Endothelial cell of umbilical vein (primary cell): ENCODE measurements around the gene EYS. TPM values are rescaled to one million over a fixed set of nuclear protein-coding genes. Genes with fewer than 3 reads are reported as not detected.

ENCODE experiments used
- BruUV-seq: library from RNA; stranded (reverse); fragments of 400-500 nt; replicated peaks from 2 replicates; lab custom pipeline; 2021; lab: Mats Ljungman, UMichigan
- CTCF ChIA-PET: fragments of 300-600, 350-600 bp; sonication (Branson Sonifier 250); formaldehyde crosslinking; loops from one replicate; lab custom pipeline; 2021; ENCODE audit warnings: antibody characterized with exemption, inconsistent platforms; lab: Charles Lee
- POLR2A ChIA-PET: fragments of 300-600, 350-600 bp; sonication (Branson Sonifier 250); formaldehyde crosslinking; loops from one replicate; lab custom pipeline; 2021; ENCODE audit warnings: antibody characterized with exemption, inconsistent platforms; lab: Charles Lee
- DNase-seq: peaks from one replicate; pipeline ENCODE4 v3.0.0-alpha.2; 2011; ENCODE audit warnings: low read depth, low spot score
- FAIRE-seq: peaks from 2 replicates; lab custom pipeline; 2011; peaks lifted over from hg19 to GRCh38; lab: Jason Lieb, UNC
- H2AFZ ChIP-seq: 2 replicates; pipeline ENCODE4 v1.6.0; 2012; ENCODE audit warnings: low read depth, low read length, control low read depth, inconsistent platforms
- H3K27ac ChIP-seq: 2 replicates; pipeline ENCODE4 v1.5.1; 2011; ENCODE audit warnings: low read depth, mild to moderate bottlenecking, control low read depth, low read length, moderate library complexity; ENCODE audit not compliant: insufficient read depth
- H3K27me3 ChIP-seq, 2 experiments: 2 replicates each; pipeline versions ENCODE4 v1.6.0 to v1.6.1; 2011; ENCODE audit warnings: low read length in 2 of 2, mixed read lengths in 1 of 2; ENCODE audit not compliant: control insufficient read depth in 2 of 2, insufficient read depth in 2 of 2
- H3K36me3 ChIP-seq, 2 experiments: 2 replicates in 1 of 2; 3 replicates in 1 of 2; pipeline ENCODE4 v1.5.1; 2011; ENCODE audit warnings: low read length in 2 of 2, mild to moderate bottlenecking in 1 of 2, moderate library complexity in 1 of 2; ENCODE audit not compliant: control insufficient read depth in 2 of 2, insufficient read depth in 2 of 2; ENCODE audit errors: extremely low read depth in 1 of 2
- H3K4me1 ChIP-seq: 3 replicates; pipeline ENCODE4 v1.5.1; 2011; ENCODE audit warnings: mild to moderate bottlenecking, low read length; ENCODE audit not compliant: control insufficient read depth, insufficient read depth; ENCODE audit errors: extremely low read depth
- H3K4me2 ChIP-seq: 2 replicates; pipeline ENCODE4 v1.6.1; 2011; ENCODE audit warnings: low read length, control low read depth, mixed read lengths; ENCODE audit not compliant: insufficient read depth
- H3K4me3 ChIP-seq, 3 experiments: fragments of 200-600 bp in 1 of 3; sonication (generic), shearing (Covaris generic) in 1 of 3; replicated peaks in 1 of 3; 2 replicates each; pipeline ENCODE4 v1.5.1; 2011 to 2016; ENCODE audit warnings: control low read depth in 3 of 3, low read length in 3 of 3, mild to moderate bottlenecking in 2 of 3, inconsistent platforms in 1 of 3, low read depth in 1 of 3, moderate library complexity in 1 of 3; ENCODE audit not compliant: insufficient read depth in 1 of 3
- H3K79me2 ChIP-seq: 2 replicates; pipeline ENCODE4 v1.6.0; 2012; ENCODE audit warnings: low read length, inconsistent platforms; ENCODE audit not compliant: control insufficient read depth, insufficient read depth
- H3K9ac ChIP-seq: replicated peaks from 2 replicates; pipeline ENCODE3; 2011; ENCODE audit warnings: low read length, control low read depth; ENCODE audit not compliant: insufficient read depth; ENCODE audit errors: extremely low read depth
- H3K9me1 ChIP-seq: replicated peaks from 3 replicates; pipeline ENCODE4 v1.6.0; 2011; ENCODE audit warnings: mild to moderate bottlenecking, low read length; ENCODE audit not compliant: control insufficient read depth, insufficient read depth; ENCODE audit errors: extremely low read depth
- H3K9me3 ChIP-seq: replicated peaks from 2 replicates; pipeline ENCODE4 v1.5.1; 2012; ENCODE audit warnings: low read length, inconsistent platforms; ENCODE audit not compliant: control insufficient read depth, insufficient read depth
- H4K20me1 ChIP-seq: replicated peaks from 2 replicates; pipeline ENCODE3; 2011; ENCODE audit warnings: mild to moderate bottlenecking, low read length; ENCODE audit not compliant: control insufficient read depth, insufficient read depth; ENCODE audit errors: extremely low read depth
- CTCF ChIP-seq, 2 donors: IDR thresholded peaks; 1 replicate in 1 of 2; 2 replicates in 1 of 2; pipeline ENCODE4 v1.5.1; 2011; ENCODE audit warnings: low read length in 2 of 2, mild to moderate bottlenecking in 2 of 2, moderate library complexity in 2 of 2, control low read depth in 1 of 2, inconsistent platforms in 1 of 2, low read depth in 1 of 2; ENCODE audit not compliant: insufficient read depth in 1 of 2; ENCODE audit errors: extremely low read depth in 1 of 2
- EZH2 ChIP-seq: IDR thresholded peaks from 2 replicates; pipeline ENCODE4 v1.6.1; 2012; ENCODE audit warnings: borderline replicate concordance, low read depth, mild to moderate bottlenecking, moderate library complexity, low read length, inconsistent platforms; ENCODE audit not compliant: severe bottlenecking
- FOS ChIP-seq: IDR thresholded peaks from 2 replicates; pipeline ENCODE4 v1.6.1; 2011; ENCODE audit warnings: mild to moderate bottlenecking, low read length, moderate library complexity, borderline replicate concordance; ENCODE audit not compliant: insufficient read depth
- GATA2 ChIP-seq: IDR thresholded peaks from 2 replicates; pipeline ENCODE4 v1.7.0; 2011; ENCODE audit warnings: low read depth, mild to moderate bottlenecking, moderate library complexity, mixed read lengths, low read length; ENCODE audit not compliant: insufficient read length, insufficient read depth
- JUN ChIP-seq: IDR thresholded peaks from 2 replicates; pipeline ENCODE4 v1.6.1; 2011; ENCODE audit warnings: borderline replicate concordance, low read depth; ENCODE audit not compliant: insufficient read length, insufficient read depth
- MYC ChIP-seq: IDR thresholded peaks from one replicate; pipeline ENCODE4 v1.6.1; 2011; ENCODE audit warnings: mild to moderate bottlenecking, low read depth, low read length
- POLR2A ChIP-seq: IDR thresholded peaks from 2 replicates; pipeline ENCODE4 v1.6.1; 2012; ENCODE audit warnings: low read depth, mild to moderate bottlenecking, control low read depth, low read length
- POLR2AphosphoS5 ChIP-seq: IDR thresholded peaks from 2 replicates; pipeline ENCODE4 v1.6.1; 2012; ENCODE audit warnings: low read depth, mild to moderate bottlenecking, control low read depth, low read length, moderate library complexity; ENCODE audit not compliant: insufficient read depth
- dilution Hi-C: fragments of 300-500 bp; cut with MboI; formaldehyde crosslinking; loops from one replicate; pipeline ENCODE4 v1.15.0; 2019; ENCODE audit warnings: low sequenced_read_pairs; ENCODE audit not compliant: extremely low pct_ligation_motif_present
- intact Hi-C: fragments of 100-400 bp; cut with micrococcal nuclease; formaldehyde crosslinking; loops from one replicate; pipeline ENCODE4 v1.10.0; 2022
- polyA plus RNA-seq, 4 experiments: library from polyadenylated mRNA; depleted of rRNA in 3 of 4; stranded (reverse) in 3 of 4; unstranded in 1 of 4; fragments of >200 nt; gene quantifications; 2 replicates each; pipeline versions ENCODE4 v1.2.1 to v1.2.3, GENCODE V29; 2011 to 2012; ENCODE audit warnings: missing spikeins in 1 of 4
- total RNA-seq: library from RNA; stranded (reverse); gene quantifications from 2 replicates; pipeline ENCODE4 v1.2.3, GENCODE V29; 2021
- TF ChIP-seq, protein P1 (sequence below): IDR thresholded peaks from 2 replicates; pipeline ENCODE4 v1.6.1; 2011; ENCODE audit not compliant: insufficient read depth, insufficient read length

The EYS gene
- total and polyA plus RNA-seq, 2 donors (not counting 3 experiments of a cell fraction or from before 2014, with no cell fraction given) = 0.01 to 0.27 TPM

DNA sequence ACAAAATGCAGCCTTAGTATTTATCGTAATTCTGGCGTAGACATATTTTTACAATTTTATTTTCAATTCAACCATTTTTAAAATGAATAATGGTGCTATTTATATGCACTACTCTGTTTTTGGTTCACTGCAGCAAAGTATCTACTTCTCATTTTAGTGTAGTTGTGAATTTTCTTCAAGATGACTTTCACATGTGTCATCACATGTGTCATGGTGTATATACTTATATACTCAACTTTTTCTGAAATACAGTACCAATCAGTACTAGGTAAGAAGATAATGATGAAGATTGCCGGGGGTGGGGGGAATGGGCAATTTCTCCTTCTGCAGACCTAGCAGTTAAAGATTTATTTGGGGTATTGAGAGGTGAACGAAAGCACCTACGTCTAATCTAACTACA is 1436.9 kb downstream of the EYS start:
- no peaks in the 10 kb centered on the region for H3K27me3 ChIP-seq
- H3K79me2 ChIP-seq = no peaks in the 10 kb centered on the region
- CTCF ChIA-PET = no interaction called here
- no peak overlapping the region for H3K9ac ChIP-seq
- H3K4me1 ChIP-seq = no peaks in the 10 kb centered on the region
- dilution Hi-C loops (no loop called here), intact Hi-C loops (no loop called here)
- FAIRE-seq (no peak), DNase-seq (no peak)
- no peaks in the 10 kb centered on the region for H4K20me1 ChIP-seq
- POLR2A ChIA-PET = no interaction called here
- no peaks in the 10 kb centered on the region for H3K9me3 ChIP-seq
- H3K36me3 ChIP-seq = no peaks in the 10 kb centered on the region
- H3K9me1 ChIP-seq = no peaks in the 10 kb centered on the region
- TF ChIP-seq, protein P1, sequence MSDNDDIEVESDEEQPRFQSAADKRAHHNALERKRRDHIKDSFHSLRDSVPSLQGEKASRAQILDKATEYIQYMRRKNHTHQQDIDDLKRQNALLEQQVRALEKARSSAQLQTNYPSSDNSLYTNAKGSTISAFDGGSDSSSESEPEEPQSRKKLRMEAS = no peak
- TF ChIP-seq FOS = no peak
- no peak for TF ChIP-seq JUN
- TF ChIP-seq POLR2A = no peak
- TF ChIP-seq GATA2 = no peak
- TF ChIP-seq CTCF (IDR thresholded peaks at IDR 0.05; ENCODE audit: extremely low read depth in 1 of 2, insufficient read depth in 1 of 2, low read depth in 1 of 2, low read length in 2 of 2) = no peak
- TF ChIP-seq MYC = no peak
- TF ChIP-seq EZH2 = no peak
- no peak for TF ChIP-seq POLR2AphosphoS5
- no peak overlapping the region for H3K4me3 ChIP-seq
- H2AFZ ChIP-seq = no peak overlapping the region
- no TSS peak for BruUV-seq
- H3K27ac ChIP-seq = no peak overlapping the region
- H3K4me2 ChIP-seq = no peak overlapping the region
